Stimulated activated CD4-positive, alpha-beta T cell treated with anti-CD3 and anti-CD28 coated beads, Interleukin-4, amount 100 ng/mL, for 48 hours (primary cell): Measurements from ENCODE around the gene C5.
A peak's percentile ranks its signal among the peaks of the same experiment; 100 is the strongest.

Experiments used
- DNase-seq, 2 donors: peaks; one replicate each; pipeline ENCODE4 v3.0.0-alpha.2; 2020; ENCODE audit warnings: low read depth in 2 of 2

The C5 gene

GRCh38 chr9:120925535-120926396, 124.3 kb downstream of the C5 start:
- DNase-seq: peak; percentile 71 to 85

DNA sequence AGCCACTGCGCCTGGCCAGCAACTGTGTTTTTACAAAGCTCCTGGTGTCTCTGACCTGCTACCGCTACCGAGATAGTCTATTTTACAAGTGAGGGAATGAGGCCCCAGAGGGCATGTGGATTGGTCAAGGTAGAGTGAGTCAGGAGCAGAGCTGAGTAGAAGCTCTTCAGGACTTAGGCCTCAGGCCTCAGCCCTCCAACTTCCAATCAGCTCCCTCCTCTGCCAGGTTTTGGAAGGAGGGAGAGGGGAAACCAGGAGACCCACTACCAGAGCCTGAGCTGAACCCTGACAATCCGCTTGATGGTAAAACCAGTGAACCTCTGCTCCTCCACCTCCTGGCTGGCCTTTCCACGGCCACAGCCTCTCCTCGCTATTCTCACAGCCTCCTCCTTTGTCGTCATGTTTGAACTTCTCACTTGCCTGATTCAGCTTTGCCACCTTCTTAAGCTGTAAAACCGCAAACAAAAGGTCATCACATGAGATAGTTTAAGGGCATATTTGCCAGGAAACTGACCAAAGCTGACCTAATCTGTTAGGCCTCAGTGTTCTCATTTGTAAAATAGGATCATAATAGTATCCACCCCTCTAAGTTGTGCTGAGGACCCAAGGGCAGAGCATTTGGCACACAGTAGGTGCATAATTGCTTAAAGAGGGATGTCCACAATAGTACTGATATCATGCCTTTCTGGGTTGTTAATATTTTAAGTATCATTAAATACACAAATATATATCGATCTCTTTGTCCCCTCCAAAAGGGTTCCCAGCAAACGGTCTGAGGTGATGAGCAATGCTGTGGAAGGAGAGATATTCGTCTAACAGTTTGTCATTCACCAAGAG, 125.2 kb downstream of the C5 start:
- DNase-seq: no peak

DNA sequence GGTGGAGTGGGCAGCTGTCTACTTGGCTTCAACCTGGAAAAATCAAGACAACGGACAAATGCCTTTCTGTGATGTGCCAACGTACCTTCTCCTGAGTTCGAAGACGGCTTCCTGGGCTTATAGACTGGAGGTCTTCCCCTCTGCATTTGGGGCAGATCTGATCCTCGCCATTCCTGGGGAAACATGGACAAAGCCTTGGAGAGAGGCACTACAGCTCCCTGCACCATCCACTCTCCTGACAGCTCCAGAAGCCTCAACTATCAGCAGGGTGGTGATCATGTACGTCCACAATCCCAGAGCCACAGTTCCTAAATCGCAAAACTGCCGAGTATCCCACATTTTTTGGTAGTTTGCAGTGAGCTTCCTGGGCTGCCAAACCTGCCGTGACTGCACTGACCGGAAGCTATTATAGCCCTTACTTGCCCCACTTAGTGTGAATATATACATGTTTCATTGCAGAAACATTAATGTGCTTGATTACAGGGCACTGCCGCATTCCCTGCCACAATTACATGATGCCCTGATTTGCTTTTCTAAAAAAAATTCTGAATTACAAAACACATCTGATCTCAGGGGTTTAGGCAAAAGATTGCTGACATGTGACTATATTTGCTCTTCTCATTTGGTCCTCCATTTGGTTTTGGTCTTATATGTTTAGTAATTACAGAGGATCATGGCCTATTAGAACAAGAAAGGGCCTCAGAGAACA, 126.3 kb downstream of the C5 start:
- no peak for DNase-seq

GRCh38 chr9:120922404-120923195, 127.5 kb downstream of the C5 start:
- DNase-seq: no peak

DNA sequence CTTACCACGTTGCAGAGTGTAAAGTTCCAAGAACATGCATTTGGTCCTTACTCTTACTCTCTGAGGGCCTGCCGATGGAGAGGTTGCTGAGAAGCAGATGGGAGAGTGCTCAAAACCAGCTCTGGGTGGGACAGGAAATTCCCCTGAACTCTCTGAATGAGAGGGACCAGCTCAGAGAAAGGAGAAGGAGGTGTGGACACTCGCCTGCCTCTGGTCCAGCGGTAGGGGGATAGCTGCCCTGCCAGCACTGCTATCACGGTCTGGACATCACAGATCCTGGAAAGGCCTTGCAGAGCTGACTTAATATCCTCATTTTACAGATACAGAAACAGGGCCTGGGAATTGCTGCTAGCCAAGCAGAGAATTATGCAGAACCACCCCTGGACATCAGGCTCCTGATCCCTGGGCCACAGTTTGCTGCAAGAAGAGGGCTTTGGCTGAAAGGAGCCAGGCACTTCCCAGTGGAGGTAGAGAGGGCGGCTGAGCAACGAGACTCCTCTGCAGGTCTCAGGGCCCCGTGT, 128.4 kb downstream of the C5 start:
- no peak for DNase-seq

- no peak for DNase-seq
Measured at GRCh38 chr9:120920806-120921178, 129.3 kb downstream of the C5 start.

GRCh38 chr9:120919843-120920805, 130.0 kb downstream of the C5 start:
- DNase-seq: no peak

DNA sequence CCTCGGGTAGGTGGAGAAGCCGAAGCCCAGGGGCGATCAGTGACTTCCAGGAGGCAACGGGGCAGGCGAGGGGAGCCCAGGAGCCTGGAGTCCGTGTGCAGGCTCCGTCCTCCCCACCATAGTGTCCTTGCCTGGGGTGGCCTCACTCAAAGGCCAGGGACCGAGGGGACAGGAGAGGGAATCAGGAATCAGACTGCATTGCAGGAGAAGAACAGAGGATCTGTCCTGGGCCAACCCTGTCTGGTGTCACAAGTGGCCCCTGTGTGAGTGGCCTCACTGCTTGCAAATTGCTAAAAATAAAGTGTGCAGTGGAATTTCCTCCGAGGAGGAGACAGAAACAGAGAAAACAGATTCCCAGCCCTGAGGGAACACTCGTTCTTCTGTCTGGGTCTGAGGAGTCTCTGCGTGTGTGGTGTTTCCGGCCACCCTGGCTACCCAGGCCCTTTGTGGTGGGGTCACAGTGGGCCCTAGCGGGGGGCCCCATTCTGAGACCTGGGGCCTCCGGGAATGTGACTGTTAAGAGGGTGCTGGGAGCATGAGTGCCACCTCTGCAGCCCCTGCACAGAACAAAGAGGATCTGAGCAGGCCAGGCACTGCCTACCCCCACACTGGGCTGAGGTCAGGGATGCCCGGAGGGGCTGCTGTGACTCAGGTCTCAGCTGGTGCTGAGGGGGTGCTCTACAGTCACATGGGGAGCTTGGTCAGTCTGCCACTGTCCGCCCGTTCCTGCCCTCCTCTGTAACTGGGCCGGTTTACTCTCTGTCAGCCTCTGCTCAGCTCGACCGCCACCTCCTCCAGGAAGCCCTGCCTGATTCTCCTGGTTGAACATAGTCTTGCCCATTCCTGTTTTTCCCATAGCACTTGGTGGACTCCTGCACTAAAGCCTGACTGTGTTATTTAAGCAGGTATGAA, 130.9 kb downstream of the C5 start:
- no peak for DNase-seq

DNA sequence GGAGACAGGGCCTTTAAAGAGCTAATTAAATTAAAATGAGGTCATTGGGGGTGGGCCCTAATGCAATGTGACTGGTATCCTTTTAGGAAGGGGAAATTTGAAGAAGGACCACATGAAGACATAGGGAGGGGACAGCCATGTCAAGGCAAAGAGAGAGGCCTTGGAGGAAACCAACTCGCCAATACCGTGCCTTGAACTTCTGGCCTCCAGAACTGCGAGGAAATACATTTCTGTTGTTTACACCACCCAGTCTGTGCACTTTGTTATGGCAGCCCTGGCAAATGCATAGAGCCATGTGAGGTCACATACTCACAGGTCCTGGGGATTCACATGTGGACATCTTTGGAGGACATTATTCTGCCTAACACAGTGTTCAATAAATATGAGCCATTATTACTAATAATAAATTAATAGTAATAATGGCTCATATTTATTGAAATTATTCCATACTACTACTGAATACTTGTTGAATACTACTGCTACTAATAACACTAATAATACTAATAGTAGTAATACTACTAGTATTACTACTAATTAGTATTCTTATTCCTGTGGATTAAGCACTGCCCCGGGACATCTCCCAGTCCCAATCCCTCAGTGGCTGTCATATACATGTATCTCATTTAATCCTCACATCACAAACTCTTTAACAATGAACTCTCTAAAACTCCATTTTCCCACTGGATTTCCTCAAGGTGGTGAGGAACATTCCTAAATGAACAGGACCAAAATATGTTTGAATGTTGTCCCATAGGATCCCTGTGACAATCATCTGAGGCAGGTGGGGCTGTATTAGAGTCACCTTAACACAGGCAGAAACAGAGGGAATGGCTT, 131.9 kb downstream of the C5 start:
- no peak for DNase-seq

- no peak for DNase-seq
Measured at GRCh38 chr9:120916991-120917880, 132.8 kb downstream of the C5 start.

DNA sequence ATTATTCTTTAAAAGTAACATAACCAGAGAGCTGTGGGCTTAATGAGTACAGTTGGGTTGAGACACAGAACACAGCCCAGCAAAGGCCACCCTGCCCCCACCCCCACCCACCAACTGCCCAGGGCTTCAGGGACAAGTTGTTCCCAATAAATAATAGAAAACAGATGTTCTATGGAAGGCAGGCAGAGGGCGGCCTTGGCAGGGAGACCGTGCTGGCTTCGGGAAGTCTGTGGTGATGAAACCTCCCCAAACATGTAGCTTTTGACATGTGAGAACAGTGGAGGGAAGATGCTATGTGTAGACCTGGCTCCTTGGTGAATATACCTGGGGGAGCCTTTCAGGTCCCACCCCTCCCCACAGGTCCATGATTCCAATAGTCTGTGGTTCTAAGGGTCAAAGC, 133.5 kb downstream of the C5 start:
- no peak for DNase-seq

GRCh38 chr9:120915854-120916470, 134.1 kb downstream of the C5 start:
- DNase-seq: no peak

GRCh38 chr9:120914953-120915352, 135.1 kb downstream of the C5 start:
- no peak for DNase-seq

GRCh38 chr9:120914396-120914795, 135.7 kb downstream of the C5 start:
- no peak for DNase-seq

DNA sequence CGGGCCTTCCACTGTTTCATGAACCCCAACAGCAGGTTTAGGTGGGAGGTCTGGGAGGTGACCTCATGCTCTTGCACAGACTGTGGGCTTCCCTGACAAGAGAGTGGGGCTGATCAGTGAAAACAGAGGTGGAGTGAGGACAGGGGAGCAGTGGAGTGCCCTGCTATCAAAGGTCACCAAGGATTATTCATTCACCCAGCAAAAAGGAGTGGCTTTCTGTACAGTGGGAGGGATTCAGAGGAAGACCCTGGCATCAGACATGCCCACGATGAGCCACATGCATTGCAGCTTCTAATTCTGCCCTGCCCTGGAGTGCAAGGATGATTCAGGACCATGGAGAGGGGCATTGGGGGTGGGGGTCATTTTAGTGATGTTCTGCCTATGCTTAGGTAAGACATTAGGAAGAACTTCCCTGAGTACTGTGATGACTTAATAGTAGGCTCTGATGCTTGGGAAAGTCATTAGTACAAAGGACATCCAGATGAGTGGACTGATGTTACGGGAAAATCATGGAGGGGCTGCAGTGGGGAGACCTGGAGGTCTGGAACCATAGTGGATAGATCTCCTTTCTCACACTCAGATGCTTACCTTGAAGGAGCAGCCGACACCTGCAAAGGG, 136.3 kb downstream of the C5 start:
- DNase-seq: no peak

GRCh38 chr9:120912958-120913646, 137.0 kb downstream of the C5 start:
- no peak for DNase-seq
